ENCODE results near the gene TPPP3. TPM values are rescaled to one million over a fixed set of nuclear protein-coding genes. Genes with fewer than 3 reads are reported as not detected.

TPPP3 gene
- total RNA-seq, 2 experiments from 2014 or later: not detected

GRCh38 chr16:67423611-67424260 is 30.4 kb upstream of the TPPP3 start:
- H3K4me3 Mint-ChIP-seq: no peak overlapping the region
- intact Hi-C loops (cut with micrococcal nuclease): no loop called here
- H3K4me1 Mint-ChIP-seq (ENCODE audit: low read depth): no peaks in the 10 kb centered on the region
- H3K27ac Mint-ChIP-seq: no peak overlapping the region
- POLR2A ChIA-PET: interaction anchor here (1.1 kb wide), 1 partner anchor 8 kb away, joined by 6 read pairs; no protein-coding TSS in a partner anchor
- H3K9me3 Mint-ChIP-seq: no peaks in the 10 kb centered on the region
- no peak for TF ChIP-seq CTCF (IDR thresholded peaks at IDR 0.05)
- no peak for ATAC-seq
- H3K27me3 Mint-ChIP-seq: peaks cover 23% of the 10 kb centered on the region
- DNase-seq: no peak
- no peaks in the 10 kb centered on the region for H3K36me3 Mint-ChIP-seq (ENCODE audit: low read depth)
- CTCF ChIA-PET: interaction anchor here (0.9 to 5.6 kb wide), 6 partner anchors 14 to 90 kb away, joined by 3 to 57 read pairs (median 4); no protein-coding TSS in a partner anchor

GRCh38 chr16:67423015-67423414 is 29.7 kb upstream of the TPPP3 start:
- ChIA-PET CTCF (interaction anchor here (0.9 to 1.9 kb wide), 4 partner anchors 15 to 91 kb away, joined by 3 to 8 read pairs (median 4); no protein-coding TSS in a partner anchor), POLR2A (interaction anchor here (1.1 kb wide), 1 partner anchor 9 kb away, joined by 6 read pairs; no protein-coding TSS in a partner anchor)
- Mint-ChIP-seq H3K4me1 (ENCODE audit: low read depth) (no peaks in the 10 kb centered on the region), H3K27me3 (peaks cover 19% of the 10 kb centered on the region), H3K36me3 (ENCODE audit: low read depth) (no peaks in the 10 kb centered on the region), H3K27ac (no peak overlapping the region), H3K9me3 (no peaks in the 10 kb centered on the region), H3K4me3 (no peak overlapping the region)
- ATAC-seq (no peak), DNase-seq (no peak)
- intact Hi-C loops (cut with micrococcal nuclease): no loop called here
- no peak for TF ChIP-seq CTCF (IDR thresholded peaks at IDR 0.05)

GRCh38 chr16:67421030-67421429 is 27.7 kb upstream of the TPPP3 start:
- POLR2A ChIA-PET: interaction anchor here (0.8 kb wide), 1 partner anchor 83 kb away, joined by 3 read pairs; no protein-coding TSS in a partner anchor
- H3K27me3 Mint-ChIP-seq: peaks cover 20% of the 10 kb centered on the region
- intact Hi-C loops (cut with micrococcal nuclease): no loop called here
- TF ChIP-seq CTCF (IDR thresholded peaks at IDR 0.05): no peak
- CTCF ChIA-PET: interaction anchor here (1.0 to 2.1 kb wide), 4 partner anchors 7 to 266 kb away, joined by 3 to 11 read pairs (median 4); no protein-coding TSS in a partner anchor
- no peak overlapping the region for H3K27ac Mint-ChIP-seq
- H3K4me3 Mint-ChIP-seq: no peak overlapping the region
- H3K9me3 Mint-ChIP-seq: no peaks in the 10 kb centered on the region
- H3K4me1 Mint-ChIP-seq (ENCODE audit: low read depth): peaks cover 3% of the 10 kb centered on the region
- no peak for DNase-seq
- no peak for ATAC-seq
- H3K36me3 Mint-ChIP-seq (ENCODE audit: low read depth): no peaks in the 10 kb centered on the region

- TF ChIP-seq CTCF (IDR thresholded peaks at IDR 0.05): no peak
- Mint-ChIP-seq H3K9me3 (no peaks in the 10 kb centered on the region), H3K36me3 (ENCODE audit: low read depth) (no peaks in the 10 kb centered on the region), H3K4me1 (ENCODE audit: low read depth) (peaks cover 5% of the 10 kb centered on the region), H3K4me3 (no peak overlapping the region), H3K27me3 (peaks cover 23% of the 10 kb centered on the region), H3K27ac (no peak overlapping the region)
- intact Hi-C loops (cut with micrococcal nuclease): no loop called here
- ChIA-PET POLR2A (no interaction called here), CTCF (interaction anchor here (0.8 to 2.1 kb wide), 3 partner anchors 8 to 46 kb away, joined by 3 to 11 read pairs (median 4); no protein-coding TSS in a partner anchor)
- ATAC-seq (no peak), DNase-seq (no peak)
These were observed 26.6 kb upstream of the TPPP3 start for GRCh38 chr16:67419931-67420330.

- CTCF ChIA-PET: interaction anchor here (0.8 to 2.1 kb wide), 3 partner anchors 9 to 47 kb away, joined by 3 to 11 read pairs (median 4); no protein-coding TSS in a partner anchor
- TF ChIP-seq CTCF (IDR thresholded peaks at IDR 0.05): no peak
- peaks cover 25% of the 10 kb centered on the region for H3K27me3 Mint-ChIP-seq
- no peaks in the 10 kb centered on the region for H3K9me3 Mint-ChIP-seq
- no peaks in the 10 kb centered on the region for H3K36me3 Mint-ChIP-seq (ENCODE audit: low read depth)
- H3K4me1 Mint-ChIP-seq (ENCODE audit: low read depth): peaks cover 5% of the 10 kb centered on the region
- intact Hi-C loops (cut with micrococcal nuclease): no loop called here
- H3K27ac Mint-ChIP-seq: no peak overlapping the region
- ATAC-seq: no peak
- DNase-seq: no peak
- POLR2A ChIA-PET: no interaction called here
- no peak overlapping the region for H3K4me3 Mint-ChIP-seq
These were observed 26.2 kb upstream of the TPPP3 start for GRCh38 chr16:67419502-67419901.
